HG03139 (cell line): Measurements from ENCODE around the gene CRIP1.

Source experiments
- ATAC-seq: cut with Tn5 transposase; IDR thresholded peaks from one replicate; pipeline ENCODE4 v1.9.1; 2021; ENCODE audit not compliant: unreplicated experiment

CRIP1 gene

DNA sequence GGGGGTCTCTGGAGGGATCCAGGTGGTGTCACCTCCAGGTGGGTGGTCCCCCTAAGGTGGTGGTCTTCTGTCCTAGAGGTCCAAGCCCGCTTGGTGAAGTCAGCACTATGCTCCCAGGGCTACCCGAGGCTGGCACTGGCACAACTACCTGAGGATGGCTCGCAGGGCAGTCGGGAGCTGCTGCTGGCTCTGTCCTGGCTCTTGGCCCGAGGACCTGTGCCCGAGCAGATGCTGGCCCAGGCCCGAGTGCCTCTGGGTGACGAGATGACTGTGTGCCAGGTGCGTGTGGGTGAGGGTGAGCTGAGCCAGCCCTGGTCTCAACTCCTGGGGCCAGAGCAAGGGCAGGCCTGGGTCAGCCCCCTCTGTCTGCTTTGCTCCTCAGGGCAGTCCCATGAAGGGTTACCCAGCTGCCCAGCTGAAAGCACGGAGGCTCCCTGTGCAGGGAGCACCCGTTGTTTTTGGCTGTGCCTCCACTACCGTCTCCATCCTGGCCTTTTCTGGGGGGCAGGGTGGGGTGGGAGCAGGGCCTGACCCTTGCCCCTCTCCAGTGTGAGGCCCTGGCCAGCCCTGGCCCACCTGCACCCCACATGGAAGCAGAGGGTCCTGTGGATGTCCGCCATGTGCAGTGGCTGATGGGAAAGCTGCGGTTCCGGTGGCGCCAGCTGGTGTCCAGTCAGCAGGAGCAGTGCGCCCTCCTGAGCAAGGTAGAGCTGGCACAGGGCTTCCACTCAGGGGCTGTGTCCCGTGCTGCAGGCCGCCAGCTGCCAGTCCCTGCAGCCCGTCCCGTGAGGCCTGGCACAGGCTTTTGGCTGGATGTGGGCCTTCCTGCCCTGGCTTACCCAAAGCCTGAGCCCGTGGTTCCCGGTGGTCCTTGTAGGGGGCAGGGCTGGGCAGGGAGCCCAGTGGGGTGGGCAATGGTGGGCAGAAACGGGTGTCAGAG, 5.6 kb downstream of the CRIP1 start:
- ATAC-seq: no peak

DNA sequence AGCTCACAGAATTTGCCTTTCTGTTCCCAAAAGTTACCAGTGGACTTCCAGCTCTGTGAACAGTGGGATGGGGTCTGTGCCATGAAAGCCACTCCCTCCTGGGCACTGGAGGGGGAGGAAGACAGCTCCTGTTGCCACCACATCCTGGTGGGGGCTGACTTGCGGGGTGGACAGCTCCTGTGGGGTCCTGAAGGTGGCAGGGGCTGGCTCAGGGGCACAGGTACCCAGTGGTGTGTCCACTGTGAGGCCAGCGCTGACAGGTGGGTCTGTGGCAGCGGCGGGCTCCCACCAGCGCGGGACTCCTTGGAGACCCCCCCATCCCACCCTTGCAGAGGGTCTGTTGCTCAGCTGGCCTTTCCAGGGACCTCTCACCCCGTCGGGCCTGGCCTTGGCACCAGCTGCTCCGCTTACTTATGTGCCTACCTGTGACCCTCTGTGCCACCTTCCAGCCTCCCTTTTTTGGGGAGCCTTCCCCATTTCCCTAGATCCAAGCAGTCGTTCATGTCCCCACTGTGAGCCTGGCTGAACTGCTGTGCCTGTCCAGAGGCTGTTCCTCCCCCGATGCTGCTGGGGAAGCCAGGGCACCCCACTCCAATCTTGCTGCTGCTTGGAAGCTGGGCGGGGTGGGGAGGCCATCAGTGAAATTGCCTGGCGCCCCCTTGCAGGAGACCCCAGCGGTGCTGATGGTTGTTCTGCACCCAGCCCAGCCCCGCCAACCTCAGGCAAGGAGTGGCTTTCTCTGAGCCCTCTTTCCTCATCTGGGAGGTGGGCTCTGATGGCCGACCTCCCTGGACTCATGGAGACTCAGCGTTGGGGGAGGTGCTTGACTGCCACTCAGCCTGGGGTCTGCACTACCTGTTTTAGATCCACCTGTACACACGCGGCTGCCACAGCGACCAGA, 6.5 kb downstream of the CRIP1 start:
- no peak for ATAC-seq

DNA sequence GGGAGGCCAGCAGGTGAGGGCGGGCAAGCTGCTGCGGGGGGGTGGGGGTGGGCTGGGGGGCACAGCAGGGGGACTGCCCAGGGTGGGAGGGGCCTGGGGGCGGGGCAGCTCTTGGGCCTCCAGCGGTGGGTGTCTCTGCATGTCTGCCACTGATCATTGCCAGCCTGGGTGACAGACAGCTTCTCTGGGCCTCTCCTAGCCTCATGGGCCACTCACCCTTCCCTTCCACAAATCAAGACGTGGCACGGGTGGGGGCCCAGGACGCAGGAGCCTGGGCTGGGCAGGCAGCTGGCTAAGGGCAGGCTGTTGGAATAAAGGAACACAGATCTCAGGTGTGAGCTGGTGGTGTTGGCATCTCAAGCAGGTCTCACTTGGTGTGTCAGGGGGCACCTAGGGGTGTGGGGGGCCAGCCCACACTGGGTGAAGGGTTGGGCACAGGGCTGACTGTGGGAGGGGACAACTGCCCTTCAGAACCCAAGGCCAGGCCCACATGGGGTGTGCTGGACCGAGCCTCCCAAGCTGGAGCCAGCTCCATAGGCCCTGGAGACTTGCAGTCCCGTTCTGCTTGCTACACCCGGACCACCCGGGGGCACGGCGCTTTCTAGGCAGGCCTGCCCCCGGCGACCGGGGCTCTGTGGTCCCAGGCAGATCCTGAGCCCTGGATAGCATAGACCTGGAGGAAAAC, 7.4 kb downstream of the CRIP1 start:
- ATAC-seq: no peak

DNA sequence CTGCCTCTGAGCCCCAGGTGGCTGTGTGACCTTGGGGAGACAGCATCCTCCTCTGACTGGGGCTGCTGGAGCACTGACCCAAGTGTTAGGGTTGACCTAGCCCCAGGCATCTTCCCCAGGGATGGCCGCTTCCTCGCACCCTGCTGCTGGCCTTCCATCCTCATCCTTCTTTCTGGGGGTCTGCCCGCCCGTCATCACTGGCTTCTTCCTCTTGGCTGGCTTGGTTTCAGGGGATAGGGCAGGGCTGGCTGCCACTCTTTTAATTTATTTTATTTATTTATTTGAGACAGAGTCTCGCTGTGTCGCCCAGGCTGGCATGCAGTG, 7.9 kb downstream of the CRIP1 start:
- no peak for ATAC-seq

DNA sequence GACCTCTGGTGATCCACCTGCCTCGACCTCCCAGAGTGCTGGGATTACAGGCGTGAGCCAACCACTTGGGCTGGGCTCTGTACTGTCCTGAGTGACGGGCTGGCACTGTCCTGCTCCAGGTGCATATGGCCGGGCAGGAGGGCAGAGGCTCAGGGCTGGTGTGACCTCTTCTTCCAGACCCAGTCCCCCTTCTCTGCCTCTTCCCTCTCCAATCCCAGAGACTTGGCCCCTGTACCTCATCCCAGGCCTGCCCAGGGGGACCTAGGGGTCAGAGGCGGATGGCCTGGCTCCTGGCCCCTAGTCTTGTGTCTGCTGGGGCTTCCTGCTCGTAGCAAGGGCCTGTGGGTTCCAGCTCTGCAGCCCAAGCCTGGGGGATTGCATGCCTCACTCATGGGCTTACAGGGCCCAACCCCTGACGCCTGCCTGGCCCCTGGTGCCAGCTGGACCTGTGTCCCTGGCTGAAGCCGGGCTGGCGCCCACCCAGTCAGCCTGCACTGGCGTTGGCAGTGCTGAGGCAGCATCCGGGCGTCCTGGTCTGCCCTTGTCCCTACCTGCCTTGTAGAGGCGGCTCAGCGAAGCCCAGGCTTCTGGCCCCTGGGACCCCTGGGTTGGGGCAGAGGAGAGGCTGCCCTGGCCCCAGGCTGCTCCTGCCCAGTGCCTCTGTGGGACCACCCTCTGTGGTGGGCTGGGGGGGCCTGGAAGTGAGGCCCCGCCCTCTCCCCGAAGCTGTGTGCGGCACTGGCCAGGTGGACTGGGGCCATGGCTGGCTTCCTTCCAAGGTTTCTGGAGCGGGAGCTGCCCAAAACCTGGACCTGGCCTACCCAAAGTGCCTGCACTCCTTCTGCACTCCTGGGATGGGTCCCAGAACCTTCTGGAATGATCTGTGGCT, 8.7 kb downstream of the CRIP1 start:
- ATAC-seq: no peak

DNA sequence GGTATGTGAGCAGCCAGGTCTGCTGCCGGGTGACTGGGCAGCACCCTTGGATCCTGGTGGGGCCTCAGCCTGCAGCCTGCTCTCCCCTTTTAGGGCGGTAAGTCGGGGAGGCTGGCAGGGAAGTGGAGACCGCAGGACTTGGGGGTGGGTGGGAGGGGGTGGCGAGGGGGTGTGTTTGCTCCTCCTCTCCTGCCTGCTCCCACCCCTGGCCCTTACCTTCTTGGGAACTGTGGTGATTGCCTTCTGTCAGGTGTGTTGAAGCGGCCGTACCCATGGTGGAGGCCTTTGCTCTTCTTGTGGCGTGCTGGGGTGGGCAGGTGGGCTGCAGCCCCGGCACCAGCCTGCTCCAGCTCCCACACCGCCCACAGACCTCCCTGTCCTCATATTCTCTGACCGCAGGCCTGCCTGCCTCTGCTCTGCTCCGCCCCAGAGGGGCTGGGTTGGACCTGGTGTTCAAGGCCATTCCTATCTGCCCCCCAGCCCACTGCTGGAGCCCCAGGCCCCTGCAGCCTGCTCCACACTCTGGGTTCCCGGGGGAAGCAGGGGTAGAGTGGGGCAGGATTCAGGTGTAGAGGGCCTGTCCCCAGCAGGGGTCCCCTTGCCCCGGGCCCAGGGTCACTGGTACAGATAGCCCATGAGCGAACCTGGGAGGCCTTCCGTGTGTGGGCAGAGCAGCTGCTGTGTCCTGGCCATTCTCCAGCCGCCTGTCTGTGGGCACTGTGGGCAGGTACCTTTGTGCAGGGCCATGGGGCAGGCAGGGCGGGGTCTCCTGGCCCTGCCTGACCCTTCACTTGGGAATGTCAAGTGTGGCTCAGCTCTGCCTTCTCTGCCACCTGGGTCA, 9.5 kb downstream of the CRIP1 start:
- ATAC-seq: no peak

DNA sequence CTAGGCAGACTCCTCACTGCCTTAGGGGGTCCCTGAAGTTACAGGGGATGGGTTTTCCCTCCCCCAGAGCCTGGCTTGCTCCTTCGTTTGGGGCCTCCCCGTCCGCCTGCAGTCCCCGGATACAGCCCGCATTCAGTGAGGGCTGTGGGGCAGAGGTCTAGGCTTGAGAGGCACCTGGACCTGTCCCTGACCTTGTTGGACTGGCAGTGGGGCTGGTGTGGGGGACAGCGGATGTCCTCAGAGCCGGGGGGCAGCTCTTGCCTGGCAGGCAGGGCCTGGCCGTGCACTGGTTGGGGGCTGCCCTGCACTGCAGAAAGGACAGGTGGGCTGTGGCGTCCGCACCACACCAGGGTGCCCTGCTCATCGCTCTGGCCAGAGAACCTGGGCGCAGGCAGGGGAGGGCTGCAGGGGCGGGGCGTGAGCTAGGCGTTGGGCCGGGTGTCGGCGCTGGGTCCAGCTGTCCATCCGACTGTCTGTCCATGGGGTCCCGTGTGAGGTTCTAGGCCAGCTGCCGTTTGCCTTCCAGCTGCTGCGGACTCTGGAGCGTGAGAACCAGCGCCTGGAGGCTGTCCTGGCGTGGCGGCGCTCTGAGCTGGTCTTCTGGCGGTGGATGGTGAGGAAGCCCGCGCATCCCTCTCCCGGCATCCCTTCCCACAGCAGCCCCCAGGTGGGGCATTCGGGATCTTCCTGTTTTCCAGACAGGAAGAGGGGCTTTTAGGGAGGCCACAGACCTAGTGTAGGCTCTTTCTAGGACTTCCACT, 10.3 kb downstream of the CRIP1 start:
- no peak for ATAC-seq

DNA sequence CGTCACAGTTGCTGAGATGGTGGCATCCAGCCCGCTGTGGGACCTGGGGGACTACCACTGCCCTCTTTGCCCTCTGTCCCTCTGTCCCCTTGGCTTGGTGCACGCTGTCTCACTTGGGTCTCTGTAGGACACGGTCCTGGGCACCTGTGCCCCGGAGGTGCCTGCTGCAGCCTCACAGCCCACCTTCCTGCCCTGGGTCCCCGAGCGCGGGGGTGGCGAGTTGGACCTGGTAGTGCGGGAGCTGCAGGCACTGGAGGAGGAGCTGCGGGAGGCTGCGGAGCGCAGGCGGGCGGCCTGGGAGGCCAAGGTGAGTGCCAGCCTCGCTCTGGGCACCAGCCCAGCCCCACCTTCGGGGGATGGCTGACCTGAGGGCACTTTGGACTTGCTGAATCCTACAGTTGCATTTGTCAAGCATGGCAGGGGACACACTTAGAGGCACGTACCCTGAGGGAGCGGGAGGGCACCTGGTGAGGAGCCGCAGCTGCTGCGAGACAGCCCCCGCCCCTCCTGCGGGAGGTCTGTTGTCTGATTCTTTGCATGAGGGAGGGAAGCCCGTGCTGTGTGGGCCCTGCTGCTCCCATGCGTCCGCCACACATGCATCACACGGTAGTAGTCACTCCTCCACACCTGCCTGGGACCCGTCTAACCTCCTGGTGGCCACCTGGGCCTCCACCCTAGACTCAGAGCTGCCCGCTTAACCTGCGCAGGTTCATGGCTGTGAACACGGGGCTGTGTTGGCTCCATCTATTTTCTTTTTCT, 11.2 kb downstream of the CRIP1 start:
- ATAC-seq: no peak

DNA sequence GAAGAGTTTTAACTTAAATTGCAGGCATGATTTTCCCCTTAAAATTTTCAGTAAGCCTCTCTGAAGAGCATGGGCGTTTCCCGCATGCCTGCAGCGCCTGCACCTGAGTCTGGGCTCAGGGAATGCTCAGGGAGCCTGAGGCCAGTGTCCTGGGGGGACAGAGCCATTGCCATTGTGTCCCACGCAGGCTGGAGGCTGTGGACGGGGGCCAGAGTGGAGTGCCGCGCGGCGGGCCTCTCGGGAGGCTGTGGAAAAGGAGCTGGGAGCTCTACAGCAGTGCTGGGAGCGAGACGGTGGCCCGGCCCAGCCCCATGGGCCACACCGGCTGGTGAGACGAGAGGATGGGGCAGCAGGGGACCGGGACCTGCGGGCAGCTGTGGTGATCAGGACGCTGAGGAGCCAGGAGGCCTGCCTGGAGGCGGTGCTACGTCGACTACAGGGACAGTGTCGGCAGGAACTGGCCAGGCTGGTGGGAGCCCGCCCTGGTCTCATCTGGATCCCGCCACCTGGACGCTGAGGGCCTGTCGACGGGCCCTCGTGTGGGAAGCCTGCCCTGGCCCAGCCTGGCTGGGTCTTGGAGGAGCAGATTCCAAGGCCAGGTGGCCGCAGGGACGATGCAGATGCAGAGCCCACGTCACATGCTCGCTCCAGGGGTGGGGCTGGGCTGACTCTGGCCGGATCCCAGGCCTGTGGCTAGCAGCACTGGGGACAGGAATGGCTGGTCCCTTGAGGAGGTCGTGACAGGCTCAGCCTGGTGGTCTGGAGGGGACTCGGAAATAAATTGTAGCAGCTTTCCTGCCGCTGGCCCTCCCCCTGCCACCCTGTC, 12.0 kb downstream of the CRIP1 start:
- no peak for ATAC-seq

DNA sequence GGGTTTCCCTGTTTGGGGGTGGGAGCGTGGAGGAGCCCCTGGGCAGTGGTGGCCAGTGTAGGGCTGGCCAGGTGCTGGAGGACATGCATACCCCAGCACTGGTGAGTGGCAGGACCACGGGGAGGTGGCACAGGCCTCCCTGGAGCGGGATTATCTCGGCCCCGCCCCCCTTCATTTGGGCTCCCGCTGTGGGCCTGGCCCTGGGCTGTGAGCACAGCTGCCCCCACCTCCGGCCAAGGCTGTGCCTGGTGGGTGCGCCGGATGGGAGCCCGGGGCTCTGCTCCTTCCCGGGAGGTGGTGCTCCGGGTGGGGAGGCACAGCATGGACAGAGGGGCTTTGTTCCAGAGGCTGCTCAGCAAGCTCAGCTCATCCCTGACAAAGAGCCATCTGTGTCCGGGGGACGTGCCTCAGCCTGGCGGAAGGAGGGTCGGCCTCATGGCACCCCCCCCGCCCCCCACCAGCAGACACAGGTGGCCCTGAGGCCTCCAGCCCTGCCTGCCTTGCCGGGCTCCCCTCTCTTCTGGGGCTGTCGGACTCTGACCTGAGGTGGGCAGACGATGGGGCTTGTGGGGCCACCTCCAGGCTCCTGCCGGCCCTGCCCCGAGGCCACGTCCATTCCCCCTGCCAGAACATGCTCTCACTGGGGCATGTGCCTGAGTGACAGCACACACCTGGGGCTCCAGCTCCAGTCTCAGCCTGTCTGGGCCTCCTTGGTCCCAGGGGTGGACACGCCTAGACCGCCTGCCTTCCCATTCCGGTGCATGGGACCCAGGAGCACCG, 12.8 kb downstream of the CRIP1 start:
- ATAC-seq: no peak

DNA sequence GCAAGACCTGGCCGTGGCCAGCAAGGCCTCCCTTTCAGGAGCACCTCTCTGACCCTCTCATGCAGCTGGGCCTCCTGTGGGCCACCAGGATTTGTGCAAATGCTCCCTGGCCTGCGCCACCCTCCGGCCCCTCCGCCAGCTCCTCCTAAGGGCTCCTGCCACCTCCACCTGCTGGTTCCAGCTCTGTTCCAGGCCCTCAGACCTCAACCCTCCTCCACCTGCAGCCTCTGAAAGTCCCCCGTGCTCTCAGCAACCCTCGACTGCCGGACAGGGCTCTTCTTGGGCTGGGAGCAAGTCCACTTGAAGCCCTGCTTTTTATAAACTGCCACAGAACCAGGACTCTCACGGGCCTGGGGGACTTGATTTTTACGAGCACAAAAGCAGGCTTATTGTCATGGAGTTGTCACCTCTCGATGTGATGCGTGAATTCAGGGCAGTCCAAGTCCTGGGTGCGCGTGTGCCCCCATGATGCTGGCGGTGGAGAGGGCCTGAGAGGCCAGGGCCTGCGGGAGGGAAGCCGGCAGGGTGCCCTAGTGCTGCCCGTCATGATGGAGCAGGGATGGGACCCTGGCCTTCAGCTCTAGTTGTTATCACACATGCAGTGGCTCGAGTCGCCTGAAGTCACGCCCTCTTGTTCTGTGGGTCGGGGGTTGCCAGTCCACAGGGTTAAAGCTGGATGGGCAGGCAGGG, 13.5 kb downstream of the CRIP1 start:
- ATAC-seq: no peak

DNA sequence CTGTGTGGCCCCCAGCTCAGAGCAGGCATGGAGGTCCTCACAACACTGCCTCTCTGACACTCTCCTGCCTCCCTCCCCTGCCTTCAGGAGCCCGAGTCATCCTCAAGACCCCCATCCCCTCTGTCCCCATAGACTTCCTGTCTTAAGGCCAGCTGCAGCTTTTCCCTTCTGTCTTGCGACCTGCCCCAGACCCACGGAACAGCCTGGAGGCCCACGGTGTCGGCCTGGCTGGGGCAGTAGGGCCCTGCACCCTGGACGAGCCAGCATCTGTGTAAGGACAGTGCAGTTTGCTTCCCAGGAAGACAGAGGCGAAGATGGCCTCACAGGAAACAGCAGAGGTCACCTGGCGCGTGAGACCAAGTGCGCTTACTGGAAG, 14.0 kb downstream of the CRIP1 start:
- no peak for ATAC-seq

DNA sequence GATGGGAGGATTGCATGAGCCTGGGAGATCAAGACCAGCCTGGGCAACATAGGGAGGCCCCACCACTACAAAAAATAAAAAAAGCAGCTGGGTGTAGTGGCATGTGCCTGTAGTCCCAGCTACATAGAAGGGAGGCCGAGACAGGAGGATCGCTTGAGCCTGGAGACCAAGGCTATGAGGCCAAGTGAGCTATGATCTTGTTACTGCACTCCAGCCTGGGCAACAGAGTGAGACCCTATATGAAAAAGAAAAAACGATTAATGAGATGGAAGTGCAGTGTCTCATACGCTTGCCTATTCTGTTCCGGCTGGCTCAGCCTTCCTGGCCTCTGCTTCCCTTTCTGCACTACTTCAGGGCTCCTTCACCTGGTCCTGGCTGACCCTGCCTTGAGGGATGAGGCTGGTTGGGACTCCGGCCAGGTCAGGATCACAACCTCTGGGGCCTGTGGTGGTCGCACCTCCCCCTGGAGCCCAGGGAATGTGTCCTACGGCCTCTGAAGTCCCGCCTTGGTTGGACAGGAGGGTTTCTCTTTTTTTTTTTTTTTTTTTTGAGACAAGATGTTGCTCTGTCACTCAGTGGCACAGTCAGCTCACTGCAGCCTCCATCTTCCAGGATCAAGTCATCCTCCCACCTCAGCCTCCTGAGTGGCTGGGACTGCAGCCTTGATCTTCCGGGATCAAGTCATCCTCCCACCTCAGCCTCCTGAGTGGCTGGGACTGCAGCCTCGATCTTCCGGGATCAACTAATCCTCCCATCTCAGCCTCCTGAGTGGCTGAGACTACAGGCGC, 15.0 kb downstream of the CRIP1 start:
- ATAC-seq: no peak

DNA sequence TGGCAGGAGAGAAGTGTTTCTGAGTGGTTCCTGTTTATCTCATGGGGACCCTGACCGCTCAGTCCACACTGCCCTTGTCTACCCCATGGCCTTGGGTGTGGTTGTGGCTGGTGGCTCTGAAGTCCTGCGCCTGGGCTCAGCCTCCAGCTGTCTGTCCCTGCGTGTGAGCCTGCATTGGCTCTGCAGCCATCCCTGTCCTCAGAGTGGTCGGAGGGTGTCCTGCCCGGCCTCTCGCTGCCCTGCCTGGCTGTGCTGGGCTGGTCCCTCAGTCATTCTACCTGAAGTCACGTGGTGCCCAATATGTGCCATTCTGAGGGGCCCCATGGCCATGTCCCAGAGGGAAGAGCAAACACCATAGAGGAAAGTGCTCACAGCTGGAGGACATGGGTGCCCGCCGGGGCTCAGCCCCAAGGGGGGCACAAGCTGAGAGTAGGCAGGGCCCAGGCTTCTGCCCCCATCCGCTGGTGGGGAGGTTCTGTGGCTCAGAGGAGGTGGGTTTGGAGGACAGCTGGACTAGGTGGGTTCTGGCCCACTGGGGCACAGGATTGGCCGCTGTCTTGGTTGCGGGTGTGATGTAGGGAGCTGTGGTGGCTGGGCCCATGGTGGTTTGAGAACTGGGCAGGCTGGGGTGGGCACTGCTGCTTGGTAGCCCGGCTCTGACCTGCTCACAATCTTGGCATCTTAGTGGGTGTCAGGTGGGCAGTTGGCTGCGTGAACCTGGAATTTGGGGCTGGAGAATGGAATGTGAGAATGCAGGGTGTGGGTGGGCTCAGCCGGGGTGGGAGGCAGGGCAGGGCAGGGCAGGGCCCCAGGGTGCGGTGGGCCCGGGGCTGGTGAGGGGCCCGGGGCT, 16.0 kb downstream of the CRIP1 start:
- ATAC-seq: no peak
